ENCODE measurements around the gene METTL25B.

Gene METTL25B

GRCh38 chr1:156700736-156701531 lies 27.3 kb upstream of the METTL25B start:
- H3K14ac ChIP-seq (ENCODE audit: low read length), result no peak overlapping the region
- no peak overlapping the region for H3K27ac ChIP-seq (replicated peaks; ENCODE audit: low read length)
- H3K23ac ChIP-seq (ENCODE audit: low read depth, low read length, poor library complexity), result no peak overlapping the region
- H2BK12ac ChIP-seq (ENCODE audit: low read length), result no peak overlapping the region
- peak overlapping the region; percentile 7 for H2BK5ac ChIP-seq (ENCODE audit: low read length)
- no peak overlapping the region for H2AFZ ChIP-seq (ENCODE audit: low read length)
- H3K18ac ChIP-seq (ENCODE audit: low read length), result no peak overlapping the region
- no peak for DNase-seq (ENCODE audit: low spot score)
- H2AK5ac ChIP-seq (ENCODE audit: low read depth, low read length), result peak overlapping the region; percentile 23
- no peak overlapping the region for H3K4me3 ChIP-seq (ENCODE audit: low read length in 2 of 2)
- no peaks in the 10 kb centered on the region for H3K27me3 ChIP-seq (ENCODE audit: control insufficient read depth in 3 of 3, insufficient read depth in 3 of 3, low read depth in 1 of 3, low read length in 3 of 3)
- H2BK120ac ChIP-seq (ENCODE audit: low read depth, low read length), result no peak overlapping the region
- no peaks in the 10 kb centered on the region for H3K9me3 ChIP-seq (replicated peaks in 1 of 2; ENCODE audit: control insufficient read depth in 2 of 2, insufficient read depth in 1 of 2, low read depth in 1 of 2, low read length in 2 of 2)
- H3K4me2 ChIP-seq (ENCODE audit: insufficient read depth, low read length, poor library complexity, severe bottlenecking), result no peak overlapping the region
- peaks cover 15 to 26% of the 10 kb centered on the region in 2 donors for H3K4me1 ChIP-seq (ENCODE audit: control insufficient read depth in 2 of 2, insufficient read depth in 1 of 2, low read depth in 1 of 2, low read length in 2 of 2)
- no peak overlapping the region for H4K91ac ChIP-seq (ENCODE audit: low read depth, low read length, poor library complexity)
- WGBS, 2 donors (ENCODE audit: extremely low coverage in 2 of 2, insufficient read length in 2 of 2, insufficient replicate concordance in 1 of 2), result no CpG with 5 or more reads among the region's 8 CpGs
- no peak overlapping the region for H3K9ac ChIP-seq (ENCODE audit: low read depth, low read length, poor library complexity)
- peaks cover 9% of the 10 kb centered on the region for H3K79me1 ChIP-seq (ENCODE audit: low read depth, low read length)
- no peak overlapping the region for H3K4ac ChIP-seq (ENCODE audit: low read length)
- no peak overlapping the region for H4K8ac ChIP-seq (ENCODE audit: low read depth, low read length)
- H2BK15ac ChIP-seq (ENCODE audit: low read length), result no peak overlapping the region
- H3K36me3 ChIP-seq (replicated peaks in 1 of 2; ENCODE audit: control insufficient read depth in 2 of 2, insufficient read depth in 2 of 2, low read length in 2 of 2), result peaks cover 26% of the 10 kb centered on the region in 2 donors

DNA sequence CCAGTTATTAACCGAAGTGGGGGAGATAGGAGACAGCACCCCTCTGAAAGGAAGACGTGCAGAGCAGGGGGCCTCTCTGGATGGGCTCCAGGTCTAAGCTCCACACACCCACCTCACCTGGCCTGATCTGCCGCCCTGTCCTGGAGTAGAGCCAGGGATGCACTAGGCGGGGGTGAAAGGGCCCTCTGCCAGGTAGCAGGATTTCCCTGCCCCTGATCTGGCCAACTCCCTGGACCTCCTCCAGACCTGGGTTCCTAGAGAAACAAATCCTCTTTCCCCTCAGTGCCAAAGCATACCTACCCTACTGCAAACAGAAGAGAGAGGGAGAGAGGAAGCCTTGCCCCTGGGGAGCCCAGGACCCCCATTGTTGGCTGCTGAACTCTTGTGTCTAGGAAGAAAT lies 24.9 kb upstream of the METTL25B start:
- no peak for DNase-seq (ENCODE audit: low spot score)
- Histone ChIP-seq H2AFZ (ENCODE audit: low read length) (no peak overlapping the region), H2BK5ac (ENCODE audit: low read length) (peak overlapping the region; percentile 55), H3K4me3 (ENCODE audit: low read length in 2 of 2) (peak overlapping the region in 1 of 2 donors; percentile 87), H3K9me3 (replicated peaks in 1 of 2; ENCODE audit: control insufficient read depth in 2 of 2, insufficient read depth in 1 of 2, low read depth in 1 of 2, low read length in 2 of 2) (no peaks in the 10 kb centered on the region), H3K4me1 (ENCODE audit: control insufficient read depth in 2 of 2, insufficient read depth in 1 of 2, low read depth in 1 of 2, low read length in 2 of 2) (peaks cover 30 to 36% of the 10 kb centered on the region in 2 donors), H3K23ac (ENCODE audit: low read depth, low read length, poor library complexity) (no peak overlapping the region), H3K14ac (ENCODE audit: low read length) (peak overlapping the region; percentile 23), H2BK120ac (ENCODE audit: low read depth, low read length) (peak overlapping the region; percentile 22), H2BK12ac (ENCODE audit: low read length) (no peak overlapping the region), H3K36me3 (replicated peaks in 1 of 2; ENCODE audit: control insufficient read depth in 2 of 2, insufficient read depth in 2 of 2, low read length in 2 of 2) (peaks cover 24 to 26% of the 10 kb centered on the region in 2 donors), H3K79me1 (ENCODE audit: low read depth, low read length) (peaks cover 9% of the 10 kb centered on the region), H4K91ac (ENCODE audit: low read depth, low read length, poor library complexity) (no peak overlapping the region), H2AK5ac (ENCODE audit: low read depth, low read length) (peak overlapping the region; percentile 31), H3K18ac (ENCODE audit: low read length) (peak overlapping the region; percentile 73), H3K27ac (replicated peaks; ENCODE audit: low read length) (no peak overlapping the region), H4K8ac (ENCODE audit: low read depth, low read length) (no peak overlapping the region), H3K4ac (ENCODE audit: low read length) (no peak overlapping the region), H3K9ac (ENCODE audit: low read depth, low read length, poor library complexity) (no peak overlapping the region), H2BK15ac (ENCODE audit: low read length) (peak overlapping the region; percentile 6), H3K27me3 (ENCODE audit: control insufficient read depth in 3 of 3, insufficient read depth in 3 of 3, low read depth in 1 of 3, low read length in 3 of 3) (no peaks in the 10 kb centered on the region), H3K4me2 (ENCODE audit: insufficient read depth, low read length, poor library complexity, severe bottlenecking) (peak overlapping the region; percentile 93)
- WGBS, 2 donors (ENCODE audit: extremely low coverage in 2 of 2, insufficient read length in 2 of 2, insufficient replicate concordance in 1 of 2), result no CpG with 5 or more reads among the region's 4 CpGs

- Histone ChIP-seq H3K9me3 (replicated peaks in 1 of 2; ENCODE audit: control insufficient read depth in 2 of 2, insufficient read depth in 1 of 2, low read depth in 1 of 2, low read length in 2 of 2) (no peaks in the 10 kb centered on the region), H3K23ac (ENCODE audit: low read depth, low read length, poor library complexity) (no peak overlapping the region), H2BK12ac (ENCODE audit: low read length) (no peak overlapping the region), H3K4me2 (ENCODE audit: insufficient read depth, low read length, poor library complexity, severe bottlenecking) (peak overlapping the region; percentile 93), H2BK5ac (ENCODE audit: low read length) (peak overlapping the region; percentile 55), H3K4ac (ENCODE audit: low read length) (no peak overlapping the region), H4K91ac (ENCODE audit: low read depth, low read length, poor library complexity) (no peak overlapping the region), H3K9ac (ENCODE audit: low read depth, low read length, poor library complexity) (no peak overlapping the region), H2BK15ac (ENCODE audit: low read length) (peak overlapping the region; percentile 6), H3K27ac (replicated peaks; ENCODE audit: low read length) (no peak overlapping the region), H3K14ac (ENCODE audit: low read length) (peak overlapping the region; percentile 23), H3K79me1 (ENCODE audit: low read depth, low read length) (peaks cover 9% of the 10 kb centered on the region), H3K36me3 (replicated peaks in 1 of 2; ENCODE audit: control insufficient read depth in 2 of 2, insufficient read depth in 2 of 2, low read length in 2 of 2) (peaks cover 22 to 23% of the 10 kb centered on the region in 2 donors), H4K8ac (ENCODE audit: low read depth, low read length) (no peak overlapping the region), H3K4me3 (ENCODE audit: low read length in 2 of 2) (peak overlapping the region; percentile 63 to 87), H2AK5ac (ENCODE audit: low read depth, low read length) (peak overlapping the region; percentile 31), H3K18ac (ENCODE audit: low read length) (peak overlapping the region; percentile 73), H2BK120ac (ENCODE audit: low read depth, low read length) (peak overlapping the region; percentile 22), H3K4me1 (ENCODE audit: control insufficient read depth in 2 of 2, insufficient read depth in 1 of 2, low read depth in 1 of 2, low read length in 2 of 2) (peaks cover 34 to 40% of the 10 kb centered on the region in 2 donors), H2AFZ (ENCODE audit: low read length) (no peak overlapping the region), H3K27me3 (ENCODE audit: control insufficient read depth in 3 of 3, insufficient read depth in 3 of 3, low read depth in 1 of 3, low read length in 3 of 3) (no peaks in the 10 kb centered on the region)
- WGBS, 2 donors (ENCODE audit: extremely low coverage in 2 of 2, insufficient read length in 2 of 2, insufficient replicate concordance in 1 of 2), result no CpG with 5 or more reads among the region's 4 CpGs
- no peak for DNase-seq (ENCODE audit: low spot score)
Observed at GRCh38 chr1:156703741-156704140, 24.5 kb upstream of the METTL25B start.

DNA sequence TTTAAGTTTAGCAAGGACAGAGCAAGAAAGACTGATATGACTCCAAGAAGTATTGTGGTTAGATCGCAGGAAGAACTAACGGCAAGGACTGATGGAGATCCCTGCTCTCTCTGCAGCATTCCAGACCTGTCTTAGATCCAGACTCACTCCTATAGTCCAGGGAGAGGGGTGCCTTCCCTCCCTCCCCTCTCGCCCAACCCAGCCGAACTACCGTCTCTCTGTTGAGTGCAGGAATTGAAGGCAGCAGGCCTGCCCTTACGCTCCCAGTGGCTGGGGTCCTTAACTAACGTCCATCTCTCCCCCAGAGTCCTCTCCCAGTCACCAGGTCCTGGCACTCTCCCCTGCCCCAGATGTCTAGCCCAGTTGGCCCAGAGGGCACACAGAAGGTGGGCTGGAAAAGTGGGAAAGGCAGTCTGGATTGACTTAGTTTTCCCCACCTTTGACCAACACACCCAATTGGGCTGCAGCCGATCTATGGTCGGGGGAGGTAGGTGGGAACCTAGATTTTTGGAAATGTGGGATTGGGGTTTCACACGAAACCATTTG lies 24.0 kb upstream of the METTL25B start:
- Histone ChIP-seq H3K4me3 (ENCODE audit: low read length in 2 of 2) (peak overlapping the region; percentile 63 to 87), H3K27me3 (ENCODE audit: control insufficient read depth in 3 of 3, insufficient read depth in 3 of 3, low read depth in 1 of 3, low read length in 3 of 3) (no peaks in the 10 kb centered on the region), H3K79me1 (ENCODE audit: low read depth, low read length) (peaks cover 9% of the 10 kb centered on the region), H3K4me1 (ENCODE audit: control insufficient read depth in 2 of 2, insufficient read depth in 1 of 2, low read depth in 1 of 2, low read length in 2 of 2) (peaks cover 39 to 45% of the 10 kb centered on the region in 2 donors), H3K27ac (replicated peaks; ENCODE audit: low read length) (no peak overlapping the region), H2BK12ac (ENCODE audit: low read length) (no peak overlapping the region), H2AFZ (ENCODE audit: low read length) (no peak overlapping the region), H2AK5ac (ENCODE audit: low read depth, low read length) (no peak overlapping the region), H4K91ac (ENCODE audit: low read depth, low read length, poor library complexity) (no peak overlapping the region), H3K9ac (ENCODE audit: low read depth, low read length, poor library complexity) (peak overlapping the region; percentile 56), H2BK5ac (ENCODE audit: low read length) (no peak overlapping the region), H3K9me3 (replicated peaks in 1 of 2; ENCODE audit: control insufficient read depth in 2 of 2, insufficient read depth in 1 of 2, low read depth in 1 of 2, low read length in 2 of 2) (no peaks in the 10 kb centered on the region), H3K36me3 (replicated peaks in 1 of 2; ENCODE audit: control insufficient read depth in 2 of 2, insufficient read depth in 2 of 2, low read length in 2 of 2) (peaks cover 17 to 18% of the 10 kb centered on the region in 2 donors), H3K4ac (ENCODE audit: low read length) (no peak overlapping the region), H4K8ac (ENCODE audit: low read depth, low read length) (no peak overlapping the region), H3K23ac (ENCODE audit: low read depth, low read length, poor library complexity) (no peak overlapping the region), H3K14ac (ENCODE audit: low read length) (no peak overlapping the region), H3K18ac (ENCODE audit: low read length) (peak overlapping the region; percentile 36), H3K4me2 (ENCODE audit: insufficient read depth, low read length, poor library complexity, severe bottlenecking) (peak overlapping the region; percentile 93), H2BK120ac (ENCODE audit: low read depth, low read length) (no peak overlapping the region), H2BK15ac (ENCODE audit: low read length) (no peak overlapping the region)
- WGBS, 2 donors (ENCODE audit: extremely low coverage in 2 of 2, insufficient read length in 2 of 2, insufficient replicate concordance in 1 of 2), result no CpG with 5 or more reads among the region's 10 CpGs
- no peak for DNase-seq (ENCODE audit: low spot score)

Measured in neuronal stem cell (in vitro differentiated cells).